H1 (cell line): ENCODE data around the gene NAA16. TPM values are rescaled to one million over a fixed set of nuclear protein-coding genes. Genes with fewer than 3 reads are reported as not detected.
"Not testable (repeated sequence)": the region's sequence is repeated elsewhere in the genome, so short reads cannot be mapped to it uniquely, and the experiment has no call there.

Experiments
- CTCF ChIA-PET: fragments of 300-600 bp; sonication (Branson Sonifier 250); formaldehyde crosslinking; loops from one replicate; lab custom pipeline; 2021; ENCODE audit not compliant: partially characterized antibody; lab: Charles Lee
- POLR2A ChIA-PET: fragments of 300-600 bp; sonication (Branson Sonifier 250); formaldehyde crosslinking; loops from one replicate; lab custom pipeline; 2021; ENCODE audit warnings: inconsistent platforms; ENCODE audit not compliant: partially characterized antibody; lab: Charles Lee
- DNase-seq, 2 experiments: peaks; one replicate each; pipeline versions ENCODE4 v3.0.0 to v3.0.0-alpha.2; 2010 to 2022; ENCODE audit warnings: low spot score in 2 of 2, low read depth in 1 of 2, mixed read lengths in 1 of 2
- FAIRE-seq: peaks from 2 replicates; lab custom pipeline; 2011; peaks lifted over from hg19 to GRCh38; lab: Jason Lieb, UNC
- H2AFZ ChIP-seq: 2 replicates; pipeline ENCODE4 v1.8.1; 2012; ENCODE audit warnings: low read length, inconsistent platforms
- H2AK5ac ChIP-seq: 2 replicates; pipeline ENCODE4 v1.6.1; 2013; ENCODE audit warnings: low read depth, low read length
- H2BK120ac ChIP-seq: replicated peaks from 2 replicates; pipeline ENCODE3; 2013; ENCODE audit warnings: low read depth, low read length, inconsistent platforms
- H2BK12ac ChIP-seq: 2 replicates; pipeline ENCODE4 v1.6.1; 2013; ENCODE audit warnings: low read depth, low read length
- H2BK15ac ChIP-seq: 2 replicates; pipeline ENCODE4 v1.6.1; 2013; ENCODE audit warnings: low read length
- H2BK20ac ChIP-seq: 2 replicates; pipeline ENCODE4 v1.6.1; 2013; ENCODE audit warnings: low read length
- H2BK5ac ChIP-seq: 2 replicates; pipeline ENCODE4 v1.6.1; 2013; ENCODE audit warnings: low read depth, low read length
- H3K14ac ChIP-seq: 2 replicates; pipeline ENCODE4 v1.6.1; 2013; ENCODE audit warnings: inconsistent platforms; ENCODE audit not compliant: insufficient read length
- H3K18ac ChIP-seq: 2 replicates; pipeline ENCODE4 v1.6.1; 2013; ENCODE audit warnings: low read length; ENCODE audit errors: extremely low read depth
- H3K23ac ChIP-seq: 2 replicates; pipeline ENCODE4 v1.6.1; 2013; ENCODE audit warnings: inconsistent platforms; ENCODE audit not compliant: insufficient read length
- H3K23me2 ChIP-seq: 2 replicates; pipeline ENCODE4 v1.6.1; 2013; ENCODE audit warnings: low read depth, low read length
- H3K27ac ChIP-seq: 2 replicates; pipeline ENCODE4 v1.6.1; 2011; ENCODE audit warnings: low read depth, low read length, inconsistent platforms
- H3K27me3 ChIP-seq, 4 experiments: replicated peaks in 1 of 4; 1 replicate in 1 of 4; 2 replicates in 3 of 4; pipeline versions ENCODE4 v1.6.1 to v1.8.1; 2011 to 2013; ENCODE audit warnings: low read length in 3 of 4, mild to moderate bottlenecking in 3 of 4, inconsistent platforms in 2 of 4, mixed read lengths in 2 of 4, moderate library complexity in 1 of 4; ENCODE audit not compliant: control insufficient read depth in 3 of 4, insufficient read depth in 3 of 4; ENCODE audit errors: extremely low read depth in 1 of 4
- H3K36me3 ChIP-seq, 4 experiments: 2 replicates each; pipeline versions ENCODE4 v1.6.1 to v1.8.1; 2011 to 2013; ENCODE audit warnings: mild to moderate bottlenecking in 4 of 4, low read length in 3 of 4, moderate library complexity in 2 of 4, control low read depth in 1 of 4, inconsistent platforms in 1 of 4; ENCODE audit not compliant: insufficient read depth in 4 of 4, control insufficient read depth in 2 of 4
- H3K4ac ChIP-seq: replicated peaks from 2 replicates; pipeline ENCODE3; 2013; ENCODE audit warnings: low read length, low read depth, mixed read lengths, inconsistent platforms; ENCODE audit not compliant: insufficient read length
- H3K4me1 ChIP-seq, 4 experiments: replicated peaks in 1 of 4; 1 replicate in 1 of 4; 2 replicates in 3 of 4; pipeline versions ENCODE4 v1.6.1 to v1.8.1; 2011 to 2013; ENCODE audit warnings: low read length in 3 of 4, inconsistent platforms in 2 of 4, mixed read lengths in 1 of 4; ENCODE audit not compliant: insufficient read depth in 4 of 4, control insufficient read depth in 3 of 4
- H3K4me2 ChIP-seq, 2 experiments: 2 replicates each; pipeline versions ENCODE4 v1.6.1 to v1.8.1; 2011 to 2013; ENCODE audit warnings: low read depth in 2 of 2, low read length in 2 of 2, control low read depth in 1 of 2, inconsistent platforms in 1 of 2, mild to moderate bottlenecking in 1 of 2; ENCODE audit not compliant: insufficient read depth in 1 of 2
- H3K4me3 ChIP-seq, 4 experiments: fragments of 200-600, 300-600 bp in 1 of 4; sonication (generic), shearing (Covaris generic), sonication (Bioruptor Twin) in 1 of 4; 2 replicates each; pipeline versions ENCODE4 v1.5.1 to v1.8.1; 2011 to 2016; ENCODE audit warnings: low read length in 4 of 4, low read depth in 3 of 4, control low read depth in 2 of 4, inconsistent platforms in 2 of 4, mild to moderate bottlenecking in 2 of 4, mixed read lengths in 1 of 4, moderate library complexity in 1 of 4; ENCODE audit not compliant: insufficient read depth in 2 of 4; ENCODE audit errors: extremely low read depth in 1 of 4
- H3K56ac ChIP-seq: replicated peaks from 2 replicates; pipeline ENCODE3; 2013; ENCODE audit warnings: low read depth, mild to moderate bottlenecking, mixed read lengths, low read length, inconsistent platforms; ENCODE audit not compliant: insufficient read length
- H3K79me1 ChIP-seq: 2 replicates; pipeline ENCODE4 v1.6.1; 2013; ENCODE audit warnings: low read depth, low read length, control low read depth
- H3K79me2 ChIP-seq, 2 experiments: 2 replicates each; pipeline versions ENCODE4 v1.6.1 to v1.8.1; 2012 to 2013; ENCODE audit warnings: low read length in 2 of 2, mild to moderate bottlenecking in 2 of 2, inconsistent platforms in 1 of 2; ENCODE audit not compliant: insufficient read depth in 2 of 2, control insufficient read depth in 1 of 2
- H3K9ac ChIP-seq, 4 experiments: replicated peaks in 1 of 4; 1 replicate in 1 of 4; 2 replicates in 3 of 4; pipeline versions ENCODE4 v1.6.1 to v1.8.1; 2011 to 2013; ENCODE audit warnings: low read depth in 3 of 4, low read length in 3 of 4, control low read depth in 2 of 4, mild to moderate bottlenecking in 2 of 4, moderate library complexity in 2 of 4, inconsistent platforms in 1 of 4; ENCODE audit errors: extremely low read depth in 1 of 4
- H3K9me3 ChIP-seq, 2 experiments: 2 replicates each; pipeline versions ENCODE4 v1.6.1 to v1.8.1; 2012 to 2013; ENCODE audit warnings: mild to moderate bottlenecking in 2 of 2, moderate library complexity in 2 of 2, control low read depth in 1 of 2, inconsistent platforms in 1 of 2, low read depth in 1 of 2, low read length in 1 of 2, mixed read lengths in 1 of 2; ENCODE audit not compliant: insufficient read depth in 2 of 2
- H4K20me1 ChIP-seq, 2 experiments: replicated peaks in 1 of 2; 2 replicates each; pipeline versions ENCODE3 to v1.8.1; 2011 to 2013; ENCODE audit warnings: inconsistent platforms in 2 of 2, low read length in 2 of 2, mild to moderate bottlenecking in 1 of 2; ENCODE audit not compliant: insufficient read depth in 2 of 2, control insufficient read depth in 1 of 2
- H4K5ac ChIP-seq: 2 replicates; pipeline ENCODE4 v1.6.1; 2013; ENCODE audit warnings: low read length, low read depth, mixed read lengths, inconsistent platforms; ENCODE audit not compliant: insufficient read length
- H4K8ac ChIP-seq: 2 replicates; pipeline ENCODE4 v1.8.0; 2013; ENCODE audit warnings: mild to moderate bottlenecking, moderate library complexity, low read length, inconsistent platforms; ENCODE audit not compliant: insufficient read depth; ENCODE audit errors: extremely low read depth
- H4K91ac ChIP-seq: replicated peaks from 2 replicates; pipeline ENCODE3; 2013; ENCODE audit warnings: low read length, mixed read lengths, inconsistent platforms; ENCODE audit not compliant: insufficient read length
- POU5F1 ChIP-seq: IDR thresholded peaks from 2 replicates; pipeline ENCODE4 v1.6.1; 2011; ENCODE audit warnings: low read depth, mild to moderate bottlenecking, low read length, moderate library complexity
- WGBS, 2 experiments: shearing (Covaris generic) in 1 of 2; methylation state at CpG; one replicate each; pipeline versions ENCODE4 v1.1.6 to v1.1.7; 2013 to 2015; ENCODE audit warnings: low lambda C conversion rate in 2 of 2, mixed read lengths in 2 of 2, inconsistent platforms in 1 of 2, low coverage in 1 of 2, missing lambda C conversion rate in 1 of 2; ENCODE audit not compliant: insufficient replicate concordance in 2 of 2, insufficient coverage in 1 of 2, insufficient read length in 1 of 2; ENCODE audit errors: extremely low coverage in 1 of 2, missing lambda C conversion rate in 1 of 2; 5-methylcytosine and 5-hydroxymethylcytosine counted together
- polyA plus RNA-seq, 7 experiments: library from polyadenylated mRNA; depleted of rRNA in 3 of 7; stranded (reverse) in 5 of 7; unstranded in 2 of 7; fragments of >200 nt in 5 of 7; fragments of 200-250 nt in 2 of 7; gene quantifications; 1 replicate in 5 of 7; 2 replicates in 1 of 7; 4 replicates in 1 of 7; pipeline versions ENCODE4 v1.2.1 to v1.2.3, GENCODE V29; 2011 to 2013; ENCODE audit warnings: missing spikeins in 2 of 7, mixed read lengths in 2 of 7
- total RNA-seq: library from RNA; stranded (reverse); fragmentation: NEBNext Ultra II Directional; extraction: Animal tissue kit (Norgen Biotek cat#: 25700); gene quantifications from 2 replicates; pipeline ENCODE4 v1.2.1, GENCODE V29; 2021

Gene NAA16
- total and polyA plus RNA-seq, 2 of the 8 experiments (the other 6 are each of a cell fraction or from before 2014, with no cell fraction given), result 11.4 to 40.0 TPM

GRCh38 chr13:41279156-41279555, 31.9 kb upstream of the NAA16 start:
- H3K4me2 ChIP-seq, H4K8ac ChIP-seq, H3K56ac ChIP-seq, DNase-seq, H2BK15ac ChIP-seq, H3K9me3 ChIP-seq, H3K4me1 ChIP-seq, H4K20me1 ChIP-seq, H3K79me2 ChIP-seq, H2AK5ac ChIP-seq, H2BK5ac ChIP-seq, H2BK12ac ChIP-seq, H3K23ac ChIP-seq, POLR2A ChIA-PET, H3K9ac ChIP-seq, H3K4ac ChIP-seq, H3K23me2 ChIP-seq, H2BK20ac ChIP-seq, H3K27ac ChIP-seq, H4K91ac ChIP-seq, H2AFZ ChIP-seq, H3K36me3 ChIP-seq, H3K27me3 ChIP-seq, H2BK120ac ChIP-seq, H4K5ac ChIP-seq, H3K18ac ChIP-seq, H3K79me1 ChIP-seq, H3K4me3 ChIP-seq, FAIRE-seq, H3K14ac ChIP-seq: not testable (repeated sequence)
- WGBS, 2 experiments, result 30% methylated on average over 2 of the region's 2 CpGs; no CpG with 5 or more reads in 1 of the 2 experiments
- 0 out of 2 replicates have a peak, but pooled peaks have one; percentile 41 for TF ChIP-seq POU5F1
- CTCF ChIA-PET, result interaction anchor here (0.9 kb wide), 1 partner anchor 9 kb away, joined by 3 read pairs; no protein-coding TSS in a partner anchor
